ENCODE measurements around the gene EIF4A3.

DNA sequence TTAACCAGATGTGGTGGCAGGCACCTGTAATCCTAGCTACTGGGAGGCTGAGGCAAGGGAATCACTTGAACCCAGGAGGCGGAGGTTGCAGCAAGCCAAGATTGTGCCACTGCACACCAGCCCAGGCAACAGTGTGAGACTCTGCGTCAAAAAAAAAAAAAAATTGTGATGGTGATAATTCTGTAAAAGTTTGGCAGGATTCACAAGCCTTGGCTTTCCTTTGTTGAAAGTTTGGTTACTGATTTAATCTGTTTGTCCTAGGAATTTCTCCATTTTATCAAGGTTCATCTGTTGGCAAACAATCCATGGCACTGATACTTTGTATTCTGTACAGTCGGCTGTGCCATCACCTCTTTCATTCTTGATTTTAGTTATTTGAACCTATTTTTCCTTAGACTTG lies 15.9 kb downstream of the EIF4A3 start:
- no peak for TF ChIP-seq FOS (IDR thresholded peaks at IDR 0.05; ENCODE audit: extremely low read depth, insufficient read length)
- TF ChIP-seq RBBP5 (IDR thresholded peaks at IDR 0.05; ENCODE audit: borderline replicate concordance, insufficient read depth, low read length, poor library complexity, severe bottlenecking): no peak
- no peak for TF ChIP-seq BDP1 (IDR thresholded peaks at IDR 0.05; ENCODE audit: insufficient read depth, insufficient read length)
- no peak for TF ChIP-seq BACH1 (tag; IDR thresholded peaks at IDR 0.05)
- no peak for TF ChIP-seq GABPA (tag; conservative IDR thresholded peaks at IDR 0.05; ENCODE audit: low read depth)
